Suprapubic skin (tissue), 4 donors: ENCODE measurements around the gene TAF11L2. TPM values are rescaled to one million over a fixed set of nuclear protein-coding genes. Genes with fewer than 3 reads are reported as not detected.
"Not testable (repeated sequence)": the region's sequence is repeated elsewhere in the genome, so short reads cannot be mapped to it uniquely, and the experiment has no call there.

Experiments used
- DNase-seq, 2 donors: peaks; one replicate each; pipeline ENCODE4 v3.0.0-alpha.2; 2019; ENCODE audit warnings: low spot score in 2 of 2
- H3K27ac ChIP-seq: fragments of 200-600 bp; sonication (generic); one replicate; pipeline ENCODE4 v1.5.1; 2019
- H3K27me3 ChIP-seq: fragments of 200-600 bp; sonication (generic); one replicate; pipeline ENCODE4 v1.5.1; 2019
- H3K36me3 ChIP-seq: fragments of 200-600 bp; sonication (generic); one replicate; pipeline ENCODE4 v1.5.1; 2019
- H3K4me1 ChIP-seq: fragments of 200-600 bp; sonication (generic); one replicate; pipeline ENCODE4 v1.5.1; 2019
- H3K4me3 ChIP-seq: fragments of 200-600 bp; sonication (generic); one replicate; pipeline ENCODE4 v1.5.1; 2019; ENCODE audit warnings: mild to moderate bottlenecking
- H3K9me3 ChIP-seq: fragments of 200-600 bp; sonication (generic); one replicate; pipeline ENCODE4 v1.5.1; 2019
- CTCF ChIP-seq, 2 donors: fragments of 200-600 bp in 1 of 2; fragments of 450-650 bp in 1 of 2; sonication (generic) in 1 of 2; IDR thresholded peaks; one replicate each; pipeline ENCODE4 v1.5.1; 2016 to 2019; ENCODE audit warnings: antibody characterized with exemption in 2 of 2, mild to moderate bottlenecking in 1 of 2, moderate library complexity in 1 of 2
- EP300 ChIP-seq: sonication (generic); formaldehyde crosslinking; IDR thresholded peaks from one replicate; pipeline ENCODE4 v1.6.1; 2017; ENCODE audit warnings: antibody characterized with exemption
- POLR2A ChIP-seq, 2 donors: fragments of 450-650 bp; IDR thresholded peaks; one replicate each; pipeline ENCODE4 v1.6.1; 2017; ENCODE audit warnings: antibody characterized with exemption in 2 of 2, mild to moderate bottlenecking in 2 of 2, moderate library complexity in 2 of 2
- POLR2AphosphoS5 ChIP-seq, 3 donors: sonication (generic); formaldehyde crosslinking; IDR thresholded peaks; one replicate each; pipeline ENCODE4 v1.6.1; 2017; ENCODE audit warnings: antibody characterized with exemption in 3 of 3
- WGBS: methylation state at CpG from one replicate; pipeline ENCODE4 v1.1.5; 2018; 5-methylcytosine and 5-hydroxymethylcytosine counted together
- total RNA-seq, 4 donors: library from RNA; depleted of rRNA; stranded (reverse); fragments of >200 nt; gene quantifications; one replicate each; pipeline ENCODE4 v1.1.0, GENCODE V29; 2016

TAF11L2 gene
- not detected for total RNA-seq

- H3K4me1 ChIP-seq: not testable (repeated sequence)
- 92% methylated on average over 8 of the region's 8 CpGs for WGBS
Measured at GRCh38 chr5:17497931-17498330, at the start of gene TAF11L2. TSS of gene TAF11L2 (plus strand) at chr5:17498231.

GRCh38 chr5:17448877-17449276 lies 49.2 kb upstream of the TAF11L2 start:
- Histone ChIP-seq H3K36me3 (no peaks in the 10 kb centered on the region), H3K27me3 (no peaks in the 10 kb centered on the region), H3K9me3 (no peaks in the 10 kb centered on the region), H3K4me3 (no peak overlapping the region), H3K27ac (no peak overlapping the region), H3K4me1 (no peaks in the 10 kb centered on the region)
- no peak for TF ChIP-seq CTCF (IDR thresholded peaks at IDR 0.05)
- TF ChIP-seq POLR2A (IDR thresholded peaks at IDR 0.05): no peak
- TF ChIP-seq POLR2AphosphoS5 (IDR thresholded peaks at IDR 0.05): no peak
- TF ChIP-seq EP300: no peak
- no peak for DNase-seq
- WGBS: 94% methylated on average over 3 of the region's 3 CpGs

More at GRCh38 chr5:17497931-17498330, at the start of gene TAF11L2:
- not testable (repeated sequence) for H3K27me3 ChIP-seq, H3K4me3 ChIP-seq, H3K36me3 ChIP-seq, H3K9me3 ChIP-seq, H3K27ac ChIP-seq, DNase-seq

GRCh38 chr5:17452936-17453335 lies 45.1 kb upstream of the TAF11L2 start:
- 87% methylated on average over 4 of the region's 4 CpGs for WGBS
- H3K4me3 ChIP-seq: no peak overlapping the region
- no peak for DNase-seq
- no peaks in the 10 kb centered on the region for H3K4me1 ChIP-seq
- TF ChIP-seq POLR2AphosphoS5 (IDR thresholded peaks at IDR 0.05) (no peak), EP300 (no peak), POLR2A (IDR thresholded peaks at IDR 0.05) (no peak), CTCF (IDR thresholded peaks at IDR 0.05) (no peak)
- no peaks in the 10 kb centered on the region for H3K36me3 ChIP-seq
- no peak overlapping the region for H3K27ac ChIP-seq
- no peaks in the 10 kb centered on the region for H3K9me3 ChIP-seq
- H3K27me3 ChIP-seq: no peaks in the 10 kb centered on the region

GRCh38 chr5:17455942-17456341 lies 42.1 kb upstream of the TAF11L2 start:
- H3K27me3 ChIP-seq: no peaks in the 10 kb centered on the region
- no peaks in the 10 kb centered on the region for H3K9me3 ChIP-seq
- no peak for TF ChIP-seq POLR2AphosphoS5 (IDR thresholded peaks at IDR 0.05)
- no peak for TF ChIP-seq CTCF (IDR thresholded peaks at IDR 0.05)
- no peak for TF ChIP-seq EP300
- no peak for TF ChIP-seq POLR2A (IDR thresholded peaks at IDR 0.05)
- WGBS: 51% methylated on average over 3 of the region's 3 CpGs
- no peak for DNase-seq
- H3K27ac ChIP-seq: no peak overlapping the region
- H3K36me3 ChIP-seq: no peaks in the 10 kb centered on the region
- H3K4me1 ChIP-seq: no peaks in the 10 kb centered on the region
- H3K4me3 ChIP-seq: no peak overlapping the region

- WGBS: 96% methylated on average over 6 of the region's 6 CpGs
- no peak for TF ChIP-seq POLR2A (IDR thresholded peaks at IDR 0.05)
- no peak for TF ChIP-seq POLR2AphosphoS5 (IDR thresholded peaks at IDR 0.05)
- no peak for TF ChIP-seq EP300
- Histone ChIP-seq H3K36me3 (no peaks in the 10 kb centered on the region), H3K4me3 (no peak overlapping the region), H3K9me3 (no peaks in the 10 kb centered on the region), H3K27me3 (no peaks in the 10 kb centered on the region), H3K4me1 (no peaks in the 10 kb centered on the region), H3K27ac (no peak overlapping the region)
- no peak for DNase-seq
Measured at GRCh38 chr5:17461793-17462192, 36.2 kb upstream of the TAF11L2 start.

GRCh38 chr5:17463653-17464052 lies 34.4 kb upstream of the TAF11L2 start:
- TF ChIP-seq EP300: no peak
- no peak for TF ChIP-seq CTCF (IDR thresholded peaks at IDR 0.05)
- TF ChIP-seq POLR2AphosphoS5 (IDR thresholded peaks at IDR 0.05): no peak
- TF ChIP-seq POLR2A (IDR thresholded peaks at IDR 0.05): no peak
- H3K27me3 ChIP-seq: no peaks in the 10 kb centered on the region
- H3K36me3 ChIP-seq: no peaks in the 10 kb centered on the region
- H3K27ac ChIP-seq: no peak overlapping the region
- H3K4me1 ChIP-seq: no peaks in the 10 kb centered on the region
- no peaks in the 10 kb centered on the region for H3K9me3 ChIP-seq
- no peak for DNase-seq
- no CpG with 5 or more reads among the region's 5 CpGs for WGBS
- no peak overlapping the region for H3K4me3 ChIP-seq
